HG03196 (cell line): Measurements from ENCODE around the gene PIGR.
"Not testable (repeated sequence)": the region's sequence is repeated elsewhere in the genome, so short reads cannot be mapped to it uniquely, and the experiment has no call there.

Source experiments
- ATAC-seq: cut with Tn5 transposase; IDR thresholded peaks from one replicate; pipeline ENCODE4 v1.9.1; 2021; ENCODE audit not compliant: unreplicated experiment

PIGR gene

GRCh38 chr1:206937425-206937824 is 8.8 kb downstream of the PIGR start:
- ATAC-seq = no peak

- ATAC-seq = no peak
These were observed 10.7 kb downstream of the PIGR start for GRCh38 chr1:206935491-206936067.

- ATAC-seq = no peak
These were observed 12.8 kb downstream of the PIGR start for GRCh38 chr1:206933333-206933945.

GRCh38 chr1:206932177-206932576 is 14.1 kb downstream of the PIGR start:
- ATAC-seq = no peak

- ATAC-seq = no peak
These were observed 14.6 kb downstream of the PIGR start for GRCh38 chr1:206931709-206932108.

GRCh38 chr1:206930210-206930798 is 16.0 kb downstream of the PIGR start:
- ATAC-seq = peak; percentile 70

GRCh38 chr1:206929524-206929923 is 16.7 kb downstream of the PIGR start:
- ATAC-seq = no peak

GRCh38 chr1:206926286-206926685 is 20.0 kb downstream of the PIGR start:
- no peak for ATAC-seq

- peak; percentile 45 for ATAC-seq
These were observed 21.0 kb downstream of the PIGR start for GRCh38 chr1:206925106-206925736.

GRCh38 chr1:206924592-206925105 is 21.6 kb downstream of the PIGR start:
- peak; percentile 25 for ATAC-seq

GRCh38 chr1:206923961-206924557 is 22.2 kb downstream of the PIGR start:
- ATAC-seq = not testable (repeated sequence)

GRCh38 chr1:206923009-206923960 is 23.0 kb downstream of the PIGR start:
- peak; percentile 32 for ATAC-seq

GRCh38 chr1:206922524-206922923 is 23.7 kb downstream of the PIGR start:
- ATAC-seq = no peak

- ATAC-seq = no peak
These were observed 24.4 kb downstream of the PIGR start, which contains the start of gene FCMR for GRCh38 chr1:206921772-206922265. FCMR (minus strand) TSS chr1:206921941; CDS start chr1:206921854, 87 bp downstream.

GRCh38 chr1:206918076-206918475 is 28.2 kb downstream of the PIGR start:
- no peak for ATAC-seq

GRCh38 chr1:206916000-206916709 is 30.1 kb downstream of the PIGR start:
- ATAC-seq = no peak

GRCh38 chr1:206915030-206915735 is 31.1 kb downstream of the PIGR start:
- ATAC-seq = no peak

GRCh38 chr1:206913766-206914537 is 32.3 kb downstream of the PIGR start:
- ATAC-seq = no peak
